Heart left ventricle (tissue), 16 donors: ENCODE data around the gene TMBIM1. TPM values are rescaled to one million over a fixed set of nuclear protein-coding genes. Genes with fewer than 3 reads are reported as not detected.

Experiments used
- ATAC-seq, 4 donors: fragments of 200-7000 bp; cut with Tn5 transposase; one replicate each; pipeline ENCODE4 v1.9.1; 2020 to 2022; ENCODE audit warnings: moderate library complexity in 4 of 4, mild to moderate bottlenecking in 3 of 4, moderate number of reproducible peaks in 1 of 4
- DNase-seq, 5 donors: peaks; one replicate each; pipeline ENCODE4 v3.0.0-alpha.2; 2020
- H3K27ac ChIP-seq, 12 donors: fragments of 200-600 bp; sonication (generic) in 4 of 12; one replicate each; pipeline versions ENCODE4 v1.5.0 to v1.8.0; 2016 to 2022; ENCODE audit warnings: mild to moderate bottlenecking in 2 of 12
- H3K27me3 ChIP-seq, 9 donors: fragments of 200-600 bp; sonication (generic) in 2 of 9; one replicate each; pipeline versions ENCODE4 v1.5.1 to v1.8.0; 2016 to 2022; ENCODE audit warnings: mild to moderate bottlenecking in 3 of 9
- H3K36me3 ChIP-seq, 9 donors: fragments of 200-600 bp; sonication (generic) in 2 of 9; one replicate each; pipeline versions ENCODE4 v1.5.0 to v1.8.0; 2018 to 2022; ENCODE audit warnings: mild to moderate bottlenecking in 2 of 9
- H3K4me1 ChIP-seq, 12 donors: fragments of 200-600 bp; sonication (generic) in 4 of 12; one replicate each; pipeline versions ENCODE4 v1.5.0 to v1.8.0; 2016 to 2022; ENCODE audit warnings: mild to moderate bottlenecking in 3 of 12
- H3K4me3 ChIP-seq, 12 donors: fragments of 200-600 bp; sonication (generic) in 4 of 12; one replicate each; pipeline versions ENCODE4 v1.5.0 to v1.8.0; 2017 to 2022; ENCODE audit warnings: mild to moderate bottlenecking in 9 of 12, moderate library complexity in 4 of 12
- H3K9me3 ChIP-seq, 12 donors: fragments of 200-600 bp; sonication (generic) in 4 of 12; one replicate each; pipeline versions ENCODE4 v1.5.0 to v1.8.0; 2016 to 2022; ENCODE audit warnings: mild to moderate bottlenecking in 1 of 12
- POLR2A ChIP-seq, 2 donors: fragments of 450-650 bp; IDR thresholded peaks; one replicate each; pipeline ENCODE4 v1.6.1; 2017; ENCODE audit warnings: antibody characterized with exemption in 2 of 2, mild to moderate bottlenecking in 2 of 2, moderate library complexity in 2 of 2
- WGBS, 4 donors: extraction: QIAGEN DNeasy Blood & Tissue Kit in 2 of 4; methylation state at CpG; one replicate each; pipeline versions ENCODE4 v1.1.5 to v1.1.7; 2013 to 2018; 5-methylcytosine and 5-hydroxymethylcytosine counted together
- intact Hi-C, 10 donors: fragments of 100-400 bp; cut with DNase I; formaldehyde crosslinking; loops; one replicate each; pipeline versions ENCODE4 v1.11.1 to v1.14.2; 2022
- polyA plus RNA-seq, 2 donors: library from polyadenylated mRNA; stranded (reverse); fragments of 200-250 nt; gene quantifications; one replicate each; pipeline ENCODE4 v1.2.3, GENCODE V29; 2013
- total RNA-seq, 9 donors: library from RNA; depleted of rRNA in 2 of 9; stranded (reverse); fragments of >200 nt in 2 of 9; fragmentation: NEBNext Ultra II Directional in 3 of 9; extraction: Animal tissue kit (Norgen Biotek cat#: 25700) in 3 of 9; gene quantifications; one replicate each; pipeline versions ENCODE4 v1.1.0 to v1.2.4, GENCODE V29; 2016 to 2023
- TF ChIP-seq, protein P1 (sequence below), 12 donors: fragments of 200-600 bp; sonication (generic) in 4 of 12; IDR thresholded peaks; one replicate each; pipeline versions ENCODE4 v1.5.0 to v1.8.0; 2018 to 2022; ENCODE audit warnings: antibody characterized with exemption in 12 of 12, mild to moderate bottlenecking in 5 of 12
- donor health status: ischemic (EF 13 %, LVEDD 7.1; RV severe dilation, severe dysfunction).
- donor health status: healthy with polysubstance abuse.
- donor health status: DM: no; HTN: yes; CAD: no.
- donor health status: DM: no; HTN: no; CAD: no.
- donor health status: ischemic (EF 25% LVEDD 6.9; RV normal size, moderate dysfunction).
- donor health status: ischemic (EF 25% LVEDD 5.7; RV mildly dilated, moderate dysfunction).
- donor health status: healthy.
- donor health status: DM: yes; HTN: yes; CAD: no.
- donor health status: ischemic (EF 35%, LVEDD 5.7; RV mildly dilated, moderate dysfunction).
- donor health status: nonischemic (EF 11% LVEDD 7.7; RV severe dilation, severe dysfunction).
- donor health status: DM: yes; HTN: yes; CAD: no.
- donor health status: PGD.
- donor health status: ischemic (EF 29% LVEDD 5.4; RV normal size, mild dysfunction).
- donor health status: nonischemic (EF 23%, LVEDD 6.1; RV moderate dilation, normal function).

TMBIM1 gene
- total and polyA plus RNA-seq, 11 donors, result 41.8 to 208 (median 126) TPM

DNA sequence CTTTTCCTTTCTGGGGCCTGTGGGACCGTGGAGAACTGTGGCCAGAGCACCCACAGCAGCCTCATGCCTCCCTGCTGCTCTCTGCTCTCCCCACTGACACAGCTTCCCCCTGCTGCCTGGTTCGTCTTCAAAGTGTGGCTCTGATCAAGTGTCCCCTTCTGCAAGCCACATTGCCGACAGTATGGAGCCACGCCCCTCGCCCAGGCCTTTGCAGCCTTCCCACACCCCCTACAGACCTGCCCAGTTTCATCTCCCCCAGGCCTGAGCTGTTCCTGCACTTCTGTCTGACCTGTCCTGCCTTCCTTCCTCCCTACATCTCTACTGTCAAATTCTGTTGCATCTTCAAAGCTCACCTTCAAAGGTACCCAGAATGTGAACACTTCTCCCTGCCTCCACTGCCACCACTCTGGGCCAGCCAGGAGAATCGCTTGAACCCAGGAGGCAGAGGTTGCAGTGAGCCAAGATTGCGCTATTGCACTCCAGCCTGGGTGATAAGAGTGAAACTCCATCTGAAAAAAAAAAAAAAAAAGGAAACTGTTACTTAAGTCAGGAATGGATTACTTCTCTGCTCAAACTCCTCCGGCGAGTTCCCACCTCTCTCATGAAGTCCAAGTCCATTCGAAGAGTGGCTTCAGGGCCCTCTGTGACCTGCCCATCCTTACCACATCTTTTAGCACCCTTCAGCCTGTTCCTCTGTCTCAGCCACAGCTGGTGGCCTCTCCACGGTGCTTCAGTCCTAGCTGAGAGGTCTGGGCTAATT lies 35.3 kb upstream of the TMBIM1 start:
- H3K4me3 ChIP-seq, result no peak overlapping the region
- ATAC-seq, result no peak

DNA sequence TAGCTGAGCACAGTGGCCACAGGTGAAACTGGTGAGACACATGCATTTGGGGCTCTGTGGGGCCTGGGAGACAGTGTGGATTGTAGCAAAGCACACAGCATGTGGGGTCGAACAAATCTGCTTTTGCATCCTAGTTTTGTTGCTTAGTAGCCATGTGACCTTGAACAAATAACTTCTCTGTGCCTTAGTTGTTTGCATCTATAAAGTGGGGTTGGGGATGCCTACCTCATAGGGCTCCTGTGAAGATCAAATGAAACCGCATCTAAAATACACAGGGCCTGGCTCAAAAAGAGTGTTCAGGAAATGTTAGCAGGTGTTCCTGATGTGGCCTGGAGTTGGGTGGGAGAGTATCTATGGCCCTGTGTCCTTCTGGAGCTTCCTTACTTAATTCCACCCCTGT lies 34.0 kb upstream of the TMBIM1 start:
- H3K36me3 ChIP-seq, result no peaks in the 10 kb centered on the region
- ATAC-seq (no peak), DNase-seq (no peak)
- intact Hi-C loops, result no loop called here
- peaks cover 3 to 91% (median 21%) of the 10 kb centered on the region in 12 donors for H3K4me1 ChIP-seq
- H3K4me3 ChIP-seq, result no peak overlapping the region
- H3K9me3 ChIP-seq, result no peaks in the 10 kb centered on the region
- peak overlapping the region in 1 of 12 donors; percentile 27 for H3K27ac ChIP-seq
- 74 to 83% (median 79%) methylated on average over 2 of the region's 2 CpGs for WGBS, 4 donors
- no peak for TF ChIP-seq POLR2A (IDR thresholded peaks at IDR 0.05)
- TF ChIP-seq, protein P1, sequence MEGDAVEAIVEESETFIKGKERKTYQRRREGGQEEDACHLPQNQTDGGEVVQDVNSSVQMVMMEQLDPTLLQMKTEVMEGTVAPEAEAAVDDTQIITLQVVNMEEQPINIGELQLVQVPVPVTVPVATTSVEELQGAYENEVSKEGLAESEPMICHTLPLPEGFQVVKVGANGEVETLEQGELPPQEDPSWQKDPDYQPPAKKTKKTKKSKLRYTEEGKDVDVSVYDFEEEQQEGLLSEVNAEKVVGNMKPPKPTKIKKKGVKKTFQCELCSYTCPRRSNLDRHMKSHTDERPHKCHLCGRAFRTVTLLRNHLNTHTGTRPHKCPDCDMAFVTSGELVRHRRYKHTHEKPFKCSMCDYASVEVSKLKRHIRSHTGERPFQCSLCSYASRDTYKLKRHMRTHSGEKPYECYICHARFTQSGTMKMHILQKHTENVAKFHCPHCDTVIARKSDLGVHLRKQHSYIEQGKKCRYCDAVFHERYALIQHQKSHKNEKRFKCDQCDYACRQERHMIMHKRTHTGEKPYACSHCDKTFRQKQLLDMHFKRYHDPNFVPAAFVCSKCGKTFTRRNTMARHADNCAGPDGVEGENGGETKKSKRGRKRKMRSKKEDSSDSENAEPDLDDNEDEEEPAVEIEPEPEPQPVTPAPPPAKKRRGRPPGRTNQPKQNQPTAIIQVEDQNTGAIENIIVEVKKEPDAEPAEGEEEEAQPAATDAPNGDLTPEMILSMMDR (IDR thresholded peaks at IDR 0.05), result no peak
- no peaks in the 10 kb centered on the region for H3K27me3 ChIP-seq

More for the DNA sequence above, 35.3 kb upstream of the TMBIM1 start:
- Histone ChIP-seq H3K4me1 (peaks cover 3 to 88% (median 14%) of the 10 kb centered on the region in 12 donors), H3K9me3 (no peaks in the 10 kb centered on the region), H3K27me3 (no peaks in the 10 kb centered on the region), H3K36me3 (no peaks in the 10 kb centered on the region), H3K27ac (peak overlapping the region in 1 of 12 donors; percentile 49)
- WGBS, 4 donors, result 72 to 87% (median 76%) methylated on average over 11 of the region's 11 CpGs
- intact Hi-C loops, result no loop called here
- DNase-seq, result no peak
- TF ChIP-seq POLR2A (IDR thresholded peaks at IDR 0.05), result no peak
- TF ChIP-seq, protein P1 (IDR thresholded peaks at IDR 0.05), result no peak

DNA sequence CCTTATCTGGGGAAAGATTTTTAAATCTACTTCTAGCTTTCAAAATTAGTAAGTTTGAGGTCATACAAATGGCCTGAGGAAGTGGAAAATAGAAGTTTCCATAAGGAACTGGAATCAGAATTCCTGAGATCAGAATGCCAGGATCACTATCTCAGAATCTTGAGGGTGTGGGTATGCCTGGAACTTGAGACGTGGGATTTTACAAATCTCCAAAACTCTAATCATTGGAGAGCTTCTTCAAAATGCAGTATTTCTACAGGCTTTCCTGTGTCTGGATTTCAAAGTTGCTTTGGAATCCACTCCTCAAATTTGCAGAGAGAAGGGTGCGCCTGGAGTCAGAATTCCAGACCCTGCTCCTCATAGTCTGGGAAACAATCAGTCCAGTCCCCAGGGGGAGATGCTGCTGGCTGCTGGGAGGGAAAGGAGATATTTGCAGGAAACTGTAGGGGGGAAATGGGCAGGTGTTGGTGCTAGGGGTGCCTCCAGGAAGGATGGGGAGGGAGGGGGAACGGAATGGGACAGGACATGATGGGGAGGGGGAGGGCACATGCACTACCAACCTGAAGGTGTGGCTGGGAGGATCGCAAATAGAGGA lies 33.4 kb upstream of the TMBIM1 start:
- ATAC-seq (no peak), DNase-seq (no peak)

More for the DNA sequence above, 33.4 kb upstream of the TMBIM1 start:
- Histone ChIP-seq H3K4me1 (peaks cover 3 to 91% (median 21%) of the 10 kb centered on the region in 12 donors), H3K27me3 (no peaks in the 10 kb centered on the region), H3K36me3 (no peaks in the 10 kb centered on the region), H3K4me3 (no peak overlapping the region), H3K27ac (peak overlapping the region in 2 of 12 donors; percentile 22 to 27), H3K9me3 (no peaks in the 10 kb centered on the region)
- TF ChIP-seq, protein P1 (IDR thresholded peaks at IDR 0.05), result no peak
- no peak for TF ChIP-seq POLR2A (IDR thresholded peaks at IDR 0.05)
- WGBS, 4 donors, result 52 to 79% (median 59%) methylated on average over 4 of the region's 4 CpGs
- intact Hi-C loops, result no loop called here
